K562 treated with DMSO at 1 percent for 12 hours (cell line): ENCODE results near the gene GAK. TPM values are rescaled to one million over a fixed set of nuclear protein-coding genes. Genes with fewer than 3 reads are reported as not detected.

ENCODE experiments used
- total RNA-seq: library from RNA; unstranded; fragments of 300-600 nt; gene quantifications from 2 replicates; pipeline ENCODE4 v1.2.3, GENCODE V29; 2022; ENCODE audit not compliant: insufficient read depth

GAK gene
- 99.7 and 106 TPM in 2 replicates for total RNA-seq

GRCh38 chr4:931960-932712, at the start of gene GAK, which contains the start of gene TMEM175:
GAK (minus strand) TSS chr4:932316; CDS start chr4:932187, 129 bp downstream.
TMEM175 (plus strand) TSS chr4:932460; CDS start chr4:947740, 15,280 bp downstream.

GRCh38 chr4:973431-974397, 41.6 kb upstream of the GAK start, which contains the start of gene DGKQ:
DGKQ (minus strand) TSS chr4:973569; CDS start chr4:973482, 87 bp downstream.

GRCh38 chr4:825971-826330, 106.2 kb downstream of the GAK start, which contains the start of gene CPLX1:
CPLX1 (minus strand) TSS chr4:826129; CDS start chr4:824522, 1,607 bp downstream.

Other genes starting within 250 kb of the GAK start
- not detected in 2 replicates for gene SLC49A3, start 243.2 kb downstream of the GAK start, total RNA-seq
- gene PCGF3, start 226.5 kb downstream of the GAK start, total RNA-seq, result 36.4 and 41.6 TPM in 2 replicates
- not detected in 2 replicates for gene CPLX1, start 106.2 kb downstream of the GAK start, total RNA-seq
- 31.2 and 48.5 TPM in 2 replicates for gene TMEM175, start 144 bp upstream of the GAK start, total RNA-seq
- 19.5 and 33.3 TPM in 2 replicates for gene DGKQ, start 41.3 kb upstream of the GAK start, total RNA-seq
- 11.7 and 15.3 TPM in 2 replicates for gene IDUA, start 54.7 kb upstream of the GAK start, total RNA-seq
- gene SLC26A1, start 61.1 kb upstream of the GAK start, total RNA-seq, result 1.7 and 3.3 TPM in 2 replicates
- gene FGFRL1, start 79.3 kb upstream of the GAK start, total RNA-seq, result 16.6 and 31.0 TPM in 2 replicates
- gene RNF212, start 181.2 kb upstream of the GAK start, total RNA-seq, result not detected in 2 replicates
- 2.7 TPM in 1 of 2 replicates, not detected in the other for gene SPON2, start 240.3 kb upstream of the GAK start, total RNA-seq